ENCODE results near the gene HSPA8. TPM values are rescaled to one million over a fixed set of nuclear protein-coding genes. Genes with fewer than 3 reads are reported as not detected.

The HSPA8 gene
- total RNA-seq, 2 donors from 2014 or later, result 1,108 to 1,228 TPM

- H3K4me1 Mint-ChIP-seq (ENCODE audit: low read depth), result peaks cover 40% of the 10 kb centered on the region
- peaks cover 4 to 23% of the 10 kb centered on the region in 2 donors for H3K36me3 Mint-ChIP-seq (ENCODE audit: insufficient read depth in 2 of 2)
- H3K9me3 Mint-ChIP-seq, result no peaks in the 10 kb centered on the region
- DNase-seq, result peak in 1 of 2 donors; percentile 55
- H3K27me3 Mint-ChIP-seq (ENCODE audit: low read depth), result no peaks in the 10 kb centered on the region
- H3K27ac Mint-ChIP-seq, result no peak overlapping the region
- no peak overlapping the region for H3K4me3 Mint-ChIP-seq
- ATAC-seq (replicated peaks in 1 of 2), result peak in 1 of 2 donors; percentile 21
Observed at GRCh38 chr11:123052901-123053721, 8.8 kb downstream of the HSPA8 start.

GRCh38 chr11:123051634-123052033 lies 10.3 kb downstream of the HSPA8 start:
- Mint-ChIP-seq H3K9me3 (no peaks in the 10 kb centered on the region), H3K27me3 (ENCODE audit: low read depth) (no peaks in the 10 kb centered on the region), H3K4me3 (no peak overlapping the region), H3K4me1 (ENCODE audit: low read depth) (peaks cover 26% of the 10 kb centered on the region), H3K36me3 (ENCODE audit: insufficient read depth in 2 of 2) (peaks cover 0 to 11% of the 10 kb centered on the region in 2 donors), H3K27ac (peak overlapping the region; percentile 85)
- no peak for ATAC-seq (replicated peaks in 1 of 2)
- DNase-seq, result no peak

- H3K36me3 Mint-ChIP-seq (ENCODE audit: insufficient read depth in 2 of 2), result peaks cover 0 to 7% of the 10 kb centered on the region in 2 donors
- H3K4me1 Mint-ChIP-seq (ENCODE audit: low read depth), result peaks cover 21% of the 10 kb centered on the region
- DNase-seq (no peak), ATAC-seq (replicated peaks in 1 of 2) (no peak)
- no peak overlapping the region for H3K4me3 Mint-ChIP-seq
- H3K9me3 Mint-ChIP-seq, result no peaks in the 10 kb centered on the region
- no peaks in the 10 kb centered on the region for H3K27me3 Mint-ChIP-seq (ENCODE audit: low read depth)
- H3K27ac Mint-ChIP-seq, result no peak overlapping the region
Observed at GRCh38 chr11:123051146-123051545, 10.8 kb downstream of the HSPA8 start.

- Mint-ChIP-seq H3K27ac (no peak overlapping the region), H3K27me3 (ENCODE audit: low read depth) (no peaks in the 10 kb centered on the region), H3K9me3 (no peaks in the 10 kb centered on the region), H3K4me1 (ENCODE audit: low read depth) (no peaks in the 10 kb centered on the region), H3K4me3 (no peak overlapping the region), H3K36me3 (ENCODE audit: insufficient read depth in 2 of 2) (no peaks in the 10 kb centered on the region)
- ATAC-seq (replicated peaks in 1 of 2), result no peak
- DNase-seq, result no peak
Observed at GRCh38 chr11:123047947-123048293, 14.0 kb downstream of the HSPA8 start.

GRCh38 chr11:123047266-123047946 lies 14.5 kb downstream of the HSPA8 start:
- DNase-seq (no peak), ATAC-seq (replicated peaks in 1 of 2) (no peak)
- H3K9me3 Mint-ChIP-seq, result no peaks in the 10 kb centered on the region
- no peaks in the 10 kb centered on the region for H3K36me3 Mint-ChIP-seq (ENCODE audit: insufficient read depth in 2 of 2)
- H3K4me3 Mint-ChIP-seq, result no peak overlapping the region
- no peak overlapping the region for H3K27ac Mint-ChIP-seq
- H3K27me3 Mint-ChIP-seq (ENCODE audit: low read depth), result no peaks in the 10 kb centered on the region
- H3K4me1 Mint-ChIP-seq (ENCODE audit: low read depth), result no peaks in the 10 kb centered on the region

- Mint-ChIP-seq H3K27ac (no peak overlapping the region), H3K4me1 (ENCODE audit: low read depth) (no peaks in the 10 kb centered on the region), H3K36me3 (ENCODE audit: insufficient read depth in 2 of 2) (no peaks in the 10 kb centered on the region), H3K4me3 (no peak overlapping the region), H3K27me3 (ENCODE audit: low read depth) (no peaks in the 10 kb centered on the region), H3K9me3 (no peaks in the 10 kb centered on the region)
- ATAC-seq (replicated peaks in 1 of 2) (no peak), DNase-seq (no peak)
Observed at GRCh38 chr11:123046473-123047259, 15.3 kb downstream of the HSPA8 start.

GRCh38 chr11:123045101-123045500 lies 16.8 kb downstream of the HSPA8 start:
- ATAC-seq (replicated peaks in 1 of 2), result no peak
- Mint-ChIP-seq H3K4me1 (ENCODE audit: low read depth) (no peaks in the 10 kb centered on the region), H3K27ac (no peak overlapping the region), H3K27me3 (ENCODE audit: low read depth) (no peaks in the 10 kb centered on the region), H3K4me3 (no peak overlapping the region), H3K9me3 (no peaks in the 10 kb centered on the region), H3K36me3 (ENCODE audit: insufficient read depth in 2 of 2) (no peaks in the 10 kb centered on the region)
- no peak for DNase-seq

- ATAC-seq (replicated peaks in 1 of 2) (no peak), DNase-seq (no peak)
- no peaks in the 10 kb centered on the region for H3K36me3 Mint-ChIP-seq (ENCODE audit: insufficient read depth in 2 of 2)
- H3K27ac Mint-ChIP-seq, result no peak overlapping the region
- no peaks in the 10 kb centered on the region for H3K27me3 Mint-ChIP-seq (ENCODE audit: low read depth)
- H3K4me1 Mint-ChIP-seq (ENCODE audit: low read depth), result no peaks in the 10 kb centered on the region
- H3K4me3 Mint-ChIP-seq, result no peak overlapping the region
- H3K9me3 Mint-ChIP-seq, result no peaks in the 10 kb centered on the region
Observed at GRCh38 chr11:123041185-123041584, 20.8 kb downstream of the HSPA8 start.

- no peak overlapping the region for H3K4me3 Mint-ChIP-seq
- H3K27ac Mint-ChIP-seq, result no peak overlapping the region
- H3K4me1 Mint-ChIP-seq (ENCODE audit: low read depth), result no peaks in the 10 kb centered on the region
- no peak for DNase-seq
- H3K27me3 Mint-ChIP-seq (ENCODE audit: low read depth), result no peaks in the 10 kb centered on the region
- no peaks in the 10 kb centered on the region for H3K9me3 Mint-ChIP-seq
- H3K36me3 Mint-ChIP-seq (ENCODE audit: insufficient read depth in 2 of 2), result no peaks in the 10 kb centered on the region
- ATAC-seq (replicated peaks in 1 of 2), result no peak
Observed at GRCh38 chr11:123040111-123040432, 21.9 kb downstream of the HSPA8 start.

GRCh38 chr11:123035831-123036230 lies 26.1 kb downstream of the HSPA8 start:
- H3K27ac Mint-ChIP-seq, result no peak overlapping the region
- no peaks in the 10 kb centered on the region for H3K36me3 Mint-ChIP-seq (ENCODE audit: insufficient read depth in 2 of 2)
- DNase-seq (no peak), ATAC-seq (replicated peaks in 1 of 2) (no peak)
- H3K4me1 Mint-ChIP-seq (ENCODE audit: low read depth), result no peaks in the 10 kb centered on the region
- H3K27me3 Mint-ChIP-seq (ENCODE audit: low read depth), result no peaks in the 10 kb centered on the region
- H3K9me3 Mint-ChIP-seq, result no peaks in the 10 kb centered on the region
- H3K4me3 Mint-ChIP-seq, result no peak overlapping the region

- Mint-ChIP-seq H3K4me3 (no peak overlapping the region), H3K36me3 (ENCODE audit: insufficient read depth in 2 of 2) (no peaks in the 10 kb centered on the region), H3K4me1 (ENCODE audit: low read depth) (peaks cover under 1% of the 10 kb centered on the region), H3K27me3 (ENCODE audit: low read depth) (no peaks in the 10 kb centered on the region), H3K9me3 (no peaks in the 10 kb centered on the region), H3K27ac (no peak overlapping the region)
- ATAC-seq (replicated peaks in 1 of 2) (peak in 1 of 2 donors; percentile 17), DNase-seq (no peak)
Observed at GRCh38 chr11:123034597-123034996, 27.3 kb downstream of the HSPA8 start.

- ATAC-seq (replicated peaks in 1 of 2) (peak in 1 of 2 donors; percentile 48), DNase-seq (no peak)
- H3K4me3 Mint-ChIP-seq, result no peak overlapping the region
- no peak overlapping the region for H3K27ac Mint-ChIP-seq
- no peaks in the 10 kb centered on the region for H3K36me3 Mint-ChIP-seq (ENCODE audit: insufficient read depth in 2 of 2)
- H3K27me3 Mint-ChIP-seq (ENCODE audit: low read depth), result no peaks in the 10 kb centered on the region
- H3K4me1 Mint-ChIP-seq (ENCODE audit: low read depth), result peaks cover 7% of the 10 kb centered on the region
- H3K9me3 Mint-ChIP-seq, result no peaks in the 10 kb centered on the region
Observed at GRCh38 chr11:123033895-123034294, 28.0 kb downstream of the HSPA8 start.

- Mint-ChIP-seq H3K27ac (no peak overlapping the region), H3K9me3 (no peaks in the 10 kb centered on the region), H3K27me3 (ENCODE audit: low read depth) (no peaks in the 10 kb centered on the region), H3K36me3 (ENCODE audit: insufficient read depth in 2 of 2) (no peaks in the 10 kb centered on the region), H3K4me1 (ENCODE audit: low read depth) (peaks cover 14% of the 10 kb centered on the region), H3K4me3 (no peak overlapping the region)
- ATAC-seq (replicated peaks in 1 of 2) (no peak), DNase-seq (no peak)
Observed at GRCh38 chr11:123030517-123030916, 31.4 kb downstream of the HSPA8 start.
